ENCODE results near the gene GDF11.

The GDF11 gene

DNA sequence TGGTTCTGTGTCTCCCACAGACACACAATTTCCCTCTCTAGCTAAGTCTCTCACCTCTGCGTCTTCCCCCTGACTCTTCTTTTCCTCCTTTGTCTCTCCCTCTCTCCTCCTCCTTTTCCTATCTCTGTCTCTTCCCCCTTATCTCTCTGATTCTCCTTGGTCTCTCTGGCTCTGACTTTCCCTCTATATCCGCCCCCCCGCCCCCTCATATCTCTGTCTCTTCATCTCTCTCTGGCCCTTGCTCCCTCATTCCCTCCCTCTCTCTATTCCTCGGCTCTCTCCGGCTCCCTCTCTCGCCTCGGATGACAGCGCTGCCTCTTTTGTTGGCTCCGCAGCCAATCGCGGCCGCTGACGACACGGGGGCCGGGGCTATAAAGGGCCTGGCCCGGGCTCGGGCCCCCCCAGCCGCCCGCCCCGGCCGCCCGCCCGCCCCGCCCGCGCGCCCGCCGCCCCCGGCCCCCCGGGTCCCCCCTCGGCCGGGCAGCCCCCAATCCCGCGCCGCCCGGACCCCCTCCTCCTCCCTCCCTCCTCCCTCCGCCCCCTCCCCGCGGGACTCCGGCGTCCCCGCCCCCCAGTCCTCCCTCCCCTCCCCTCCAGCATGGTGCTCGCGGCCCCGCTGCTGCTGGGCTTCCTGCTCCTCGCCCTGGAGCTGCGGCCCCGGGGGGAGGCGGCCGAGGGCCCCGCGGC lies at the start of gene GDF11:
TSS of gene GDF11 (plus strand) at position 404 of the 687 bp plus-strand sequence. CDS start at position 599, 195 bp downstream.
- peak; percentile 41 for DNase-seq

DNA sequence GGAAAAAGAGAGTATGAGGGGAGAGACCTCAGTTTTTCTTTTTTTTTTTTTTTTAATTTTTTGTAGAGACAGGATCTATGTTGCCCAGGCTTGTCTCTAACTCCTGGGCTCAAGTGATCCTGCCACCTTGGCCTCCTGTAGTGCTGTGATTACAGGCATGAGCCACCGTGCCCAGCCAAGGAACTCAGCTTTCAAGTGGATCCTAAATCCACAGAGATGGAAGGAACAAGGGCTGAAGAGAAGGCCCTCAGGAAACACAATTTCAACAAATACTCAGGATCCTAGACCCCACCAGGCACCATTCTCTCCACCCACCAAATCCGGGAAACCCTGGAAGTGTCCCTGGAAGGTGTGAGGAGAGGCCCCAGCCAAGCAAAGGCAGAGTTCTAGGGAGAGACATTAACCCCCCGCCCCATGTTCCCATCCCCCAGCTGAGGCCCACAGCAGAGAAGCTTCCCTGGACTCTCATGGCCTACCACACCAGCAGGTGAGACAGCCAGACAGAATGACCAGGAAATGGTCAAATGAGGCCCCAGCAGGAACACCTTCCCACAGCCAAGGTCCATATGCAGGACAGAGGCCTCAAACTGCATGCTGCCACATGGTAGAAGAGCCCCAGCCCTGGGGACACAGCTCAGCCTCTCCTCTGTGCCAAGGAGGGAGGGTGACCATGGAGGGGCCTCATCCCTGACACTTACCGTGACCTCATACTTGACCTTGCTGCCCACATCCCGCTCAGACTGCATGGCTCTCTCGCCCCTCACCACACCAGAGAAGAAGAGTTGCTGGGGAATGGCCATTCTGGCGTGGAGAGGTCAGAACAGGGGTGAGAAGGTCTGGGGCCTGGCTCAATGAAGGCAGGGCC lies 49.4 kb upstream of the GDF11 start:
- no peak for DNase-seq

DNA sequence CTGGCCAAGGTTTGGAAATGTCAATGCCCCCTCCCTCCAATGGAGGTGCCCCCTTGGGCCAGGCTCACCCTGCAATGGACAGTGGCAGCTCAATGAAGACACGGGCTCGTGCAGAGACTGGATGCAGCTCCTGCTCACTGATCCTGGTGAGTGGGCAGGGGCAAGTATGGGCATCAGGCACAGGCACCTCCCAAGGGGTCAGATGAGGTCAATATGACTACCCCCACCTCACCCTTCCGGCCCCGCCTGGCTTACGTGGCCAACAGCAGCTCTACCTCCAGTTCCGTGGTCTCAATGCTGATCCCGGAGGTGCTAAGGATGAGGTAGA lies 48.8 kb upstream of the GDF11 start:
- DNase-seq: no peak

DNA sequence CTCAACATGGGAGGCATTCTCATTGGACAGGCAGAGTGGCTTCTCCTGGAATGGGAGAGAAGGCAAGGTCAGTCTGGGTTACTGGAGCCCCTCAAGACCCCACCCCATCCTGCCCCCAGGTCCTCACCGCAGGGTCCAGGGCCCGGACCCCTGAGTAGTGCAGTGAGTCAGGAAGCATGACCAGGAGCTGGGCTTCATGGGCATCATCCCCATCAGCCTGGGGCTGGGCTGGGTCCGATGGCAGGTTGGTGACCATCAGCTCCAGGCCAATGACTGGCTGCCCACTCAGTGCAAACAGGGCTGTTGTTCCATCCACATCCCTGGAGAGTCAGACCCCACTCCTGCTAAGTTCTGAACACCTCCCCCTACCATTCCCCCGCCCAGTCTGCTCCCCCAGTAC lies 48.3 kb upstream of the GDF11 start:
- DNase-seq: no peak

DNA sequence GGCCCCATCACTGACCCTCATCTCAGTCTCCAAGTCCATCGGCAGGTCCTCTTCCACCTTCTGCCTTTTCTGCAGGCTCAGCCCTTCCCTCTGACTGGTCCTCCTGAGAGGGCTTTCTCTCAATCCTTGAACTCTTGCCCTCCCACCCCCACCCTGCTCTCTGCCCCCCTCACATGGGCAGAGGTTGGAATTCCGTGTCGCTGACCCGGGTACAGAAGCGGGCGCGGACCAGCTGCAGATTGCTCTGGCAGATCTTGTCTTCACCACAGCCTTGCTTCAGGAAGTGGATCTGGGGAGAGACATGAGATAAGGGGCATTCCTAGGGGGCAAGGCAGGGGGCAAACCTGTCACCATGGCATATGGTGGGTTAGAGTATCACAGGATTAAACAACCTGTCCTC lies 47.6 kb upstream of the GDF11 start:
- DNase-seq: no peak

DNA sequence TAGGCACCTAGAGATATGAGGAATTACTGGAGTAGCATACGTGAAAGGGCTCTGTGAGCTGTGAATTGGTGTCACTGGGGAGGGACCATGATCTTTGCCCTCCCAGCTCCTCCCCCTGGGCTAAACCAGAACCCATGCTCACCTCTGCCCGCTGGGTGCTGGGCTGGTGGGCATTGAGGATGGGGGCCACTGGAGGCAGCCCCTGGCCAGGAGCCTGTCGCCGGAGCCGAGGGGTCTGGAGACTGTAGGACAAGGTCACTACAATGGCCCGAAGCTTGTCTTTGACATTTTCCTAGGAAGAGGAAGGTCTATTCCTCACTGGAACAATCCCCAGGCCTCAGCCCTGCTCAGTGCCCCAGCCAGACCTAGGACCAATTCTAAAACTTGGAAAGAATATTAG lies 46.8 kb upstream of the GDF11 start:
- no peak for DNase-seq

DNA sequence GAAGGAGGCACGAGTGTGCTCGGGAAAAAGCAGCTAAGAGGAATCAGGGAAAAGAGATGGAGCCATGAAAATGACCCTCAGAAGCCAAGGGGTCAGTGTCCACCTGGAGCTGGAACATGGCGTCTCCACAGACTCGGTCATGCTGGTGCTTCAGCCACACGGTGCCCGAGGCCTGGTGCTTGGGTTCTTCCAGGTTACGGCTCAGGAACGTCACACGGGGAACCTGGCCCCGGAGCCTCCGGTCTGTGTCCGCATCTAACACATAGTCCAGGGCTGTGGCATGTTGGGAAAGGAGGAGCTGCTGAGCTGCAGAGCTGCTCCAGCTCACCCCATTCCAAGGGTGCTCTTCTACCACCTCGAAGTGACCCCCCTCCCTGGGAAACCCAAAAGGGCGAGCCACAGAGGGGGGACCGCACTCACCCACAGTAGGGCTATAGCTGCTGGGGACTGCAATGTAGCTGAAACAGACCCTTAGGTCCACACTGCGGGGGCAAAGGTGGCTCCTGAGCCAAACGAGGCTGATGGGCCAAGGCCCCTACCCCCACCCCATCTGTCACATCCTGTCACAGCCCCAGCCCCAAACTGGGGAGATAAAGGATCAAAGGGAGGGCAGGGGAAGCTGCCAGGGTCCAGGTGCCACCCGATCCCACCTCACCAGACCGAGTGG lies 46.0 kb upstream of the GDF11 start:
- DNase-seq: no peak

DNA sequence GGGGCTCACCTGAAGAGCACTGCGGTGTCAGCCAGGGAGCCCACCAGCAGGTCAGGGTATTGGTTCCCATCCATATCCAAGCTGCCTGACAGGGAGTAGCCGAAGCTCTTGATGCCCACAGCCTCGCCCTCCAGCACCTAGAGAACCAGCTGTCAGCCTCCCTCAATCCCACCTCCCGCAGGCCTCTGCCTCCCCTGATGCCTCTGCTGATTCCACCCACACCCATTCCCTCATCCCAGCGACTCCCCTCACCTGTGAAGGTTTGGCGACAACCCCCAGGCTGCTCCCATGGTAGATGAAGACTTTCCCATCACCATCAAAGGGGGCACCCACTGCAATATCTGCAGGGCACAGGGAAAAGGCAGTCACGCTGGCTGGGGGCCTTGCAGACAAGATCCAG lies 45.2 kb upstream of the GDF11 start:
- no peak for DNase-seq

DNA sequence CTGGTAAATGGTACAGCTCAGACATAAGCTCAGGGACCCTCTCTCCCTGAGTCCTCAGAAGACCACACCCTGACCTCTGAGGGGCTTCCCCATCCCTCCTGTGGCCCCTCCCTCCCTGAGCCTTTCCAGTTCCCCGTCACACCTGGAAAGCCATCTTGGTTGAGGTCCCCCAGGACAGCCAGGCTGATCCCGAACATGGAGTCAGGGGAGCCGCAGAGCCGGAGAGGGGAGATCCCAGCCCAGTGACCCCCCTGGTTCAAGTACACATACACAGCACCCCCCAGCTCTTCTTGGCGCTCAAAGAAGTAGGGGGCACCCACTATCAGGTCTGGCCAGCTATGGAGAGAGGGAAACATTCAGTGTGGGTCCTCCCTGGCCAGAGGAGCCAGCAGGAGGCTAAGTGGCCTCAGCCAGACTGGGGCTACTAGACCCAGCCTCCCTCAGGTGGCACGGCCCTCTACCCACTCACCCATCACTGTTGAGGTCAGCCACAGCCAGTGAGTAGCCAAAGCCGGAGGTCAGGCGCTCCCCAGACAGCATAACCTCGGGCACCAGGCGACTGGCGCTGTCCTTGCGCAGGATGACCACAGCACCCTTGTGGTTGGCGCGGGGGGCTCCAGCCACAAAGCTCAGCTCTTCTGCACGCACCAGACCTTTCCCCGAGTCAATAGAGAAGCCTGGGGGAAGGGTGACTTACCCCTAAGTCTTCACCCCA lies 44.5 kb upstream of the GDF11 start:
- DNase-seq: no peak

DNA sequence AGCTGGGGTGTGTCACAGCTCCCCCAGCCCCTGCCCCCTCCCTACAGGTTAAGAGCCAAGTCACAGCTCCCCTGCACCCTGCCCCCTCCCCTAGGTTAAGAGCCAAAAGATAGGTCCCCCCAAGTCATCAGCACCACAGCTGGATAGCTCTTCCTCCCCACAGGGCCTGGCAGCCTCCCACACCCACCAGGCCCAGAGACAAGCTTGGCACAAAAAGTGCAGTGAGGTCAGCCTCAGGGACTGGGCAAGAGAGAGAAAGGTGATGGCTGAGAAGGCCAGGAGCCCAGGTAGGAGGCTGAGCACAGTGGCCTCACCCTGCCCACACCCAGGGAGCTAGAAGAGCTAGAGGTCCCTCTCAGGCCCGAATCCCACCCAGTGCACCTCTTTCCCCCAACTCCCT lies 44.0 kb upstream of the GDF11 start:
- no peak for DNase-seq

DNA sequence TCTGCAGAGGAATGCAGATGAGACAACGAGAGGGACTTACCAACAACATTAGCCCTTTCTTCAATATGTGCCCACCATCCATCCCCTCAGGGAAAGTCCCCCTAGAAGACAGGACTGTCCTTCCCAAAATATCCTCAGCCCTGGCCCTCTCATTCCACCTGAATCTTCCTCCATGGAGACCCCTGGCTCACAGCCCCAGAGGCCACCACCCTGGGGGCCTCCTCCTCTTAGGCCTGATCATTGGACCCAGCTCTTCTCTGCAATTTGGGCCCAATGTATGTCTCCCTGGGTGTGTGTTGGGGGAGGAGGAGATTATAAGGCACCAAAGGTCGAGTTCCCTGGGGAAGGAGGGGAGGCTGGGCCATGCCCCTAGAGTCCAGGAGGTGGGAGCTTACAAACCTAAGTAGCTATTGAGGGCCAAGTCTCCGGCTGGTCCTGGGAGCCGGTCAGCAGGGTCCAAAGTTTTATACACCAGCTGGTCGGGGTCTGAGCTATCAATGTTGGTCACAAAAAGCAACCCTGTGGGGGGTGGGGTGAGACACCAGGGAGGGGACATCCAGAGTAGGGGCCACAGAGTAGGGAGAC lies 43.4 kb upstream of the GDF11 start:
- DNase-seq: no peak

DNA sequence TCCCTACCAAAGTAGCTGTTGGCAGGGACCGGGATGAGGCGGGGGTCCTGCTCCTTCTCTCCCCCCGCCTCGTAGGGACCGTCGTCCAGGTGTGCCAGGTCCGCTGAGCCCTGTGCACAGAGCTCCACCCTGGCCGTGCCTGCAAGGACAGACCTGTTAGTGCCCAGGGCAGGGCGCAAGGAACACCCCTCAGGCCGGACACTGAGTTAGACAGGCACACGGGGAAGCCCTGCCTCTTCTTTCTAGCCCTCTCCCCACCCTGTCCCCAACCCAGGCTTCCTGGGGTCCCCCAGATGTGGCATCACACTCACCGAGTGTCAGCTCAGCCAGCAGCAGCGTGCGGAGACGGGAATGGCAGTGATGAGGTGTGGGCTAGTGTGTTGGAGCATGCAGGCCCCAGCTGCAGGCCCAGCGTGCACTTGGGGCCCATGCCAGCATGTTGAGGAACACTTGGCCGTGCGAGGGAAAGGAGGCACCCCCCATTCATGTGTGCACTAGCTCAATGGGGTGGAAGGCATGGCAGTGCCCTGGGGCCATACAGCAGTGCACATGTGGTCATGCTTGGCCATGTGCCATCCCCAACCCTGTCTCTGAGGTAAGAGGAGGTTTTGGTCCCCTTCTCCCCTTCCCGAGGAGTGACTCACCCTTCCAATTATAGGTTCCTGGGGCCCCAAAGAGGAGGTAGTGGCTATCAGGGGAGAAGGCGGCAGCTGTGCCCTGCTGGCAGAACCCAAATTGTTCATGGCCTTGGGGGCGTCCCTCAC lies 42.5 kb upstream of the GDF11 start:
- no peak for DNase-seq

DNA sequence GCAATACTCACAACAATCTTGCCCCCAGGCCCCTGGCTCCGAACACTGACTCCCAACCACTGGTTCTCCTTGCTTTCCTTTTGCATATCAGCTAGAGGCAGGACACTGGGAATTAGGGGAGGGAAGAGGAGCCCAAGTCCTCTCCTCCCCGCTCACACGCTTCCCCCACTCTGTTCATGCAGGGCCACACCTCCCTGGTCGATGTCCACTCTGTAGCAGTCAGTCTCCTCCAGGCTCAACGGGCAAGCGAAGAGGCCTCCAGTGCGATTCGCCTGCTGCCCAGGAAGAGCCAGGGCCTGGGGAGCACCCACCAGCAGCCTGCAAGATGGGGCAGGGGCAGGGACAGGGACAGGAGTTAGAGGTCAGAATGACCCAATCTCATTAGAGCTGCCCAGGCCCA lies 40.1 kb upstream of the GDF11 start:
- no peak for DNase-seq

DNA sequence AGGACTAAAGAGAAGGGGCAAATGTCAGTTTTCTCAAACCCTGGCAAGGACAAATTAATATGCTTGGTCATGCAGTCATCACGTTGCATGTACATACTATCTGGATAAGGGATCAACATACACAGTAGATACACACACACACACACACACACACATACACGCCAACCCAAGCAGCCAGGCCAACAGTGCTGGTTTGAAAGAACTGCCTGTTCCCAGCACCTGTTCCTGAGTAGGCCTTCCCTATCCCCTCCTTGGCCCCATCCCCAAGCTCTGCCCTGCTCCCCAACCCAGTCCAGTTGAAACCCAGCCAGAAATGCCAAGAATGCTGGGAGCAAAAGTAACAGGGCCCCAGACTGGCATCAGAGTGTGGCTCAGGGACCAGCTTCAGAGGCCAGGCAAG lies 39.6 kb upstream of the GDF11 start:
- DNase-seq: no peak

DNA sequence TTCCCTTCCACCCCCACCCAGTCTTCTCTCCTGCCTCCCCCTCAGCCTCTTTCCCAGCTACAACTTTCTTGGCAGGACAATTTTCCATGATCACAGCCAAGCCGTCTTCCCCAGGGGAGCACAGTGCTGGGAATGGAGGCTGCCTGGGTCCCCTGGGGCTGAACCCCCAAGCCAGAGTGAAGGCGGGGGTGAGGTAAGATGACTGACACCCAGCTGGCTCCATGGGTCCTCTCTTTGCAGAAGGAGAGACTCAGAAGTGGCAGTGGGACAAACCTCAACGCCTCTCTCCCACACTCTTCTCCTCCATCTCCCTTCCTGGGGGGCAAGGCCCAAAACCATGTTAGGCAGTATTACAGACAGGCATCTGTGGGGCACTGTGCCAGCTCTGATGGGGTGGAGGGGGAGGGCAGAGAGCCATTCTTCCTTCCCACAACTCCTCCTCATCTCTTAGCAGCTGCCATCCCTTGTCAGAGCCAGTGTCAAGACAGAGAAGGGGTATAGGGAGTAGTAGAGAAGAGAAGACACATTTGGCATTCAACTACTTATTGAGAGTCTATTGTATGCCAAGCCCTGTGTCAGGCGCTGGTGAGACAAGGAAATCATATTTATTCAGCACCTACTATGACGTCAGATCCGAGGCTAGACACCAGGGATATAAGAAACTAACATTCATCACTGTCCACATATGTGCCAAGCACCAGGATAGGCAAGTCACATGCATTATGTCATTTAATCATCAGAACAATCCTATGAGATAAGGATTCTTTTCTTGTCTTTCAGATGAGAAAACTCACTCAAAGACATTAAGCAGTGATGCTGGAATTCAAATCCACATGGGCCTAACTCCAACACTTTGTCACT lies 38.8 kb upstream of the GDF11 start:
- no peak for DNase-seq

DNA sequence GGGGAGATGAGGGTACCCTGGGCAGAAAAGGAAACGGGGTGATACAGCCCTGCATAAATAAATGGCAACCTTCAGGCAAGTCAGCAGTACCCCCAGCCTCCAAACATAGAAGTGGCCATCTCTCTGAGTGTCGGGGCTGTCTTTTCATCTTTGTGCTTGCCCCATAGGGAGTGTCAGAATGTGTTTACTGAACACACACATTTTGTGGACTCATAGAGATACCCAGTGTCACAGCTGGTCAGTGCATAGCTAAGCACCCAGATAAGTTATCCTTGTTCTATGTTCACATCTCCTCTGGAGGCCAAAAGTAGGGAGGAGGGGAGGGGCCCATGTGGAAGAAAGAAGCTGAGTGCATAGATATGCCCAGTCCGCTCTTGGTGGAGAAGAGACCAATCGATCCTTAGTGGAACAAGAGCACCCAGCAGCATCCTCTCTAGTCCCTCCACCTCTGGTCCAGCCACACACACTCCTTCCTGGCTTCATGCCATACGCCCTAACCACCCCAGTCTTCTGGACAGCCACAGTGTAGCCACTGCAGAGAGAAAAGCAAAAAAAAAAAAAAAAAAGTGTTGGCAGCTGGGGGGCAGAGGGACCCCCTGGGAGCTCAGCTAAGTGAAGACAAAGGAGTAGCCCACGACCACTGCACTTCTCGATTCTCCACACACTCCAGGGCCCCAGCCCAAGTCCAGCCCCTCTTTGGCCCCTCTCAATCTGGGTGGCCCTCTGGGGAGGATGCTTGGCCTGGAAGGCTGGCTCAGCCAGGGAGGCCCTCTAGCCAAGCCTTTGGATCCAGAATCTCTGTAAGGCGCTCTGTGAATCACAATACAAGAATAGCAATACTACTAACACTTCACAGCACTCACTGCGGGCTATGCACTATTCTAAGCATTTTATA lies 37.9 kb upstream of the GDF11 start:
- DNase-seq: no peak

DNA sequence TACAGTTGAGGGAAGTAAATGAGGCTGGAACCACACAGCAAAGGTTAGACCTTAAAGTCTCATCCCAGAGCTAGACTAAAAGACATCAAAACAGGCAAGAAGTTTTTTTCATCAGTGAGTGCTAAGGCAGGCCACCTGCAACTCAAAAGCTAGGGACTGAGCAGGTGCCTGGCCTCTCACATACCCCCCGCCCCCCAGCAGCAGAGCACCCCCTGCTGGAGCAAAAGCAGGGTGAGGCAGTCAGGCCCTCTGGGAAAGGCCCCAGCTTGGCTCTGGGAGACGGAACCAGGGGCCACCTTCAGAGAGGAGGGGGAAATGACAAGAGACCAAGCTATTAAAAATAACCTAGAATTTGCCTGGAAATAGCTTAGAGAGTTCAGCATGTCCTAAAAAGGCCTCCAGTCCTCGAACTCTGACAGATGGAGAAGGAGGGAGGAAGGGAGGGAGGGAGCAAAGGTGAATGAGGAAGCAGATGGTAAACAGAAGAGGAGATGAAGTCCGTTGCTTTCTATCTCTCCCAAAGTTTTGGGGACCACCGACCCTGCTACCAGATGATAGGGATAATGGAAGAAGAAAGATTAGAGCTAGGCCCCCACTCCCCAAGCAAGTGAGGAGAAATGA lies 37.0 kb upstream of the GDF11 start:
- no peak for DNase-seq

DNA sequence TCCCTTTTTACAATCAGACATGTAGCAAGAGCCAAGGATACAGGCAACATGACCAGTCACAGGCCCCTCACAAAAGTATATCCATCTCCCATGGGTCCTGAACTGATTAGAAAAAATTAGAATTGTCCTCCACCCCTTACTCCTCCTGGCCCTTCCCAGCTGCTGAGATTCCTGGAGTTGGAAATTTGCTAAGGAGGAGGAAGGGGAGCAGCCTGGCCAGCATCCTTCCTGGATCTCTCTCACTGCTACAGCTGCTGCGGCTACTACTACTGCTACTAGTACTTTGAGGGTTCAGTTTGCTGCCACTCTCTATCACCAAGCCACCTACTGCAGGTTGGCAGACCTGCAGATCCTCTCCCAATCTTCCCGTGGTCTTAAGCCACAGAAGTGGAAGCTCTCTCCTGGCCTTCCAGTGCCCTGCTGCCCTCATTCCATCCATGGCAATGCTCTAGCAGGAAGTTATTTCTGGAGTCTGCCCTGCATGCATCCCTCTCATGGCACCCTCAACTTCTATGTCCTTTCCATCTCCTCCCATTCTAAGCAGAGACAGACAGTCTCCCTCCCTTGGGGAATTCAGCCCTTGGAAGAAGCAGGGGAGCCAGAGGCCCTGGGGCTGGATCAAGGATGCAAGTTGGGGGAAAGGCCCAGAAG lies 36.2 kb upstream of the GDF11 start:
- DNase-seq: no peak

DNA sequence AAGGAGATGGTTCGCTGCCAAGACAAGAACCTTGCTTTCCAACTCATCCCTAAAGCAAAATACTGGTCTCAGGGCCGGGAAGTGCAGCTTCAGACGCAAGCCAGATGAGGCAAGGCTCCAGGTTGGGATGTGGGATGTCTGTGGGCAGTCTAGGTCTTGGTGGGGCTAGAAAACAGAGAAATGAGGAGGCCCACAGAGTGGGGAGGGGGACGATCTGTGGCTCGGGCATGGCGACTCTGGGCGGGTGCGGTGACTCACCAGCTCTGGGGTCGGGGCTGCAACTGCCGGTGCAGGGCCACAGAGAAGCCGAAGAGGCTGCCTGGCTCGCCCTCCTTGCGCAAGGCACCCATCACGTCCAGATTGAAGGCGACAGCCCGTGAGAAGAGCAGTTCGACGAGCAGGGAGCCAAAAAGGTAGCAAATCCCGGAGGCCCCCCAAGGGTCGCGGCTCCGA lies 35.7 kb upstream of the GDF11 start:
- no peak for DNase-seq
